ENCODE results near the gene IDH3A.

IDH3A gene

GRCh38 chr15:78168608-78169007 is 19.4 kb downstream of the IDH3A start:
- no peak for DNase-seq (ENCODE audit: low read depth)

- DNase-seq (ENCODE audit: low read depth), result no peak
These were observed 21.9 kb downstream of the IDH3A start for GRCh38 chr15:78170848-78171773.

GRCh38 chr15:78171864-78172472 is 22.8 kb downstream of the IDH3A start:
- no peak for DNase-seq (ENCODE audit: low read depth)

GRCh38 chr15:78174401-78174800 is 25.2 kb downstream of the IDH3A start:
- no peak for DNase-seq (ENCODE audit: low read depth)

- no peak for DNase-seq (ENCODE audit: low read depth)
These were observed 26.2 kb downstream of the IDH3A start for GRCh38 chr15:78175330-78175729.

GRCh38 chr15:78177447-78177873 is 28.3 kb downstream of the IDH3A start:
- DNase-seq (ENCODE audit: low read depth), result no peak

GRCh38 chr15:78178064-78178463 is 28.9 kb downstream of the IDH3A start:
- DNase-seq (ENCODE audit: low read depth), result no peak

- DNase-seq (ENCODE audit: low read depth), result no peak
These were observed 30.2 kb downstream of the IDH3A start for GRCh38 chr15:78179286-78179840.

- DNase-seq (ENCODE audit: low read depth), result no peak
These were observed 30.7 kb downstream of the IDH3A start for GRCh38 chr15:78179906-78180305.

- DNase-seq (ENCODE audit: low read depth), result no peak
These were observed 33.2 kb downstream of the IDH3A start for GRCh38 chr15:78182336-78182700.

- DNase-seq (ENCODE audit: low read depth), result no peak
These were observed 33.7 kb downstream of the IDH3A start for GRCh38 chr15:78182821-78183220.

- no peak for DNase-seq (ENCODE audit: low read depth)
These were observed 43.8 kb downstream of the IDH3A start for GRCh38 chr15:78192826-78193594.

- no peak for DNase-seq (ENCODE audit: low read depth)
These were observed 44.8 kb downstream of the IDH3A start for GRCh38 chr15:78193731-78194567.

GRCh38 chr15:78194568-78194925 is 45.4 kb downstream of the IDH3A start:
- no peak for DNase-seq (ENCODE audit: low read depth)

GRCh38 chr15:78195735-78196201 is 46.6 kb downstream of the IDH3A start:
- DNase-seq (ENCODE audit: low read depth), result peak; percentile 18

GRCh38 chr15:78197632-78198031 is 48.5 kb downstream of the IDH3A start:
- DNase-seq (ENCODE audit: low read depth), result no peak

- no peak for DNase-seq (ENCODE audit: low read depth)
These were observed 51.2 kb downstream of the IDH3A start for GRCh38 chr15:78200276-78200930.

- DNase-seq (ENCODE audit: low read depth), result no peak
These were observed 52.4 kb downstream of the IDH3A start for GRCh38 chr15:78201281-78202190.

- no peak for DNase-seq (ENCODE audit: low read depth)
These were observed 54.4 kb downstream of the IDH3A start for GRCh38 chr15:78203346-78204225.

All from activated T-helper 1 cell treated with Interleukin-2 at 50 U/mL for 16 hours (primary cell).